Dendritic cell treated with granulocyte-macrophage colony-stimulating factor and Interleukin-4, amounts not matched to agents 40 ng/mL and 50 ng/mL, for 4 days (primary cell): ENCODE measurements around the gene KRTAP4-7.
"Not testable (repeated sequence)": the region's sequence is repeated elsewhere in the genome, so short reads cannot be mapped to it uniquely, and the experiment has no call there.

Experiments used
- H3K27ac Mint-ChIP-seq: one replicate; pipeline ENCODE4 v1.8.0; 2022; ENCODE audit warnings: mild to moderate bottlenecking, mixed read lengths
- H3K27me3 Mint-ChIP-seq: one replicate; pipeline ENCODE4 v1.8.0; 2022; ENCODE audit warnings: mild to moderate bottlenecking, mixed read lengths
- H3K36me3 Mint-ChIP-seq: one replicate; pipeline ENCODE4 v1.8.0; 2022; ENCODE audit warnings: low read depth, mixed read lengths
- H3K4me1 Mint-ChIP-seq: one replicate; pipeline ENCODE4 v1.8.0; 2022; ENCODE audit warnings: low read depth, mixed read lengths
- H3K4me3 Mint-ChIP-seq: one replicate; pipeline ENCODE4 v1.8.0; 2022; ENCODE audit warnings: mild to moderate bottlenecking, moderate library complexity, mixed read lengths
- H3K9me3 Mint-ChIP-seq: one replicate; pipeline ENCODE4 v1.8.0; 2022; ENCODE audit warnings: mixed read lengths
- intact Hi-C: fragments of 100-400 bp; cut with micrococcal nuclease; formaldehyde crosslinking; loops from one replicate; pipeline ENCODE4 v1.15.0; 2022

Gene KRTAP4-7

DNA sequence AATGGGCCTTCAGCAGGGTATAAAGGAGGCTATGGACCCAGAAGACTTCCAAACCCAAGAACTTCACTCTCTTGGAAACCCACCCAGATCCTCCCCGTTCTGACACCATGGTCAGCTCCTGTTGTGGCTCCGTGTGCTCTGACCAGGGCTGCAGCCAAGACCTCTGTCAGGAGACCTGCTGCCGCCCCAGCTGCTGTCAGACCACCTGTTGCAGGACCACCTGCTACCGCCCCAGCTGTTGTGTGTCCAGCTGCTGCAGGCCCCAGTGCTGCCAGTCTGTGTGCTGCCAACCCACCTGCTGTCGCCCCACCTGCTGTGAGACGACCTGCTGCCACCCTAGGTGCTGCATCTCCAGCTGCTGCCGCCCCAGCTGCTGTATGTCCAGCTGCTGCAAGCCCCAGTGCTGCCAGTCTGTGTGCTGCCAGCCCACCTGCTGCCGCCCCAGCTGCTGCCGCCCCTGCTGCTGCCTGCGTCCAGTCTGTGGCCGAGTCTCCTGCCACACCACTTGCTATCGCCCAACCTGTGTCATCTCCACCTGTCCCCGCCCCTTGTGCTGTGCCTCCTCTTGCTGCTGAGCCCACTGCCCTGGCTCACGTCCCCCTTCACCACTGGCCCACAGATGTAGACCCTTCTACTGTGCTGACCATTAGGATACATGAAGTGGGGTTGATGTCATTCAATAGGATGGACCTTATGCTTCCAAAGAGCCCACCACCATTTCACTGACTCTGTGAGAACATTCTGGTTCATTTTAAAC is at the start of gene KRTAP4-7:
TSS of gene KRTAP4-7 (plus strand) at position 51 of the 757 bp plus-strand sequence. CDS start at position 108, 57 bp downstream.
- not testable (repeated sequence) for H3K27me3 Mint-ChIP-seq, H3K27ac Mint-ChIP-seq

DNA sequence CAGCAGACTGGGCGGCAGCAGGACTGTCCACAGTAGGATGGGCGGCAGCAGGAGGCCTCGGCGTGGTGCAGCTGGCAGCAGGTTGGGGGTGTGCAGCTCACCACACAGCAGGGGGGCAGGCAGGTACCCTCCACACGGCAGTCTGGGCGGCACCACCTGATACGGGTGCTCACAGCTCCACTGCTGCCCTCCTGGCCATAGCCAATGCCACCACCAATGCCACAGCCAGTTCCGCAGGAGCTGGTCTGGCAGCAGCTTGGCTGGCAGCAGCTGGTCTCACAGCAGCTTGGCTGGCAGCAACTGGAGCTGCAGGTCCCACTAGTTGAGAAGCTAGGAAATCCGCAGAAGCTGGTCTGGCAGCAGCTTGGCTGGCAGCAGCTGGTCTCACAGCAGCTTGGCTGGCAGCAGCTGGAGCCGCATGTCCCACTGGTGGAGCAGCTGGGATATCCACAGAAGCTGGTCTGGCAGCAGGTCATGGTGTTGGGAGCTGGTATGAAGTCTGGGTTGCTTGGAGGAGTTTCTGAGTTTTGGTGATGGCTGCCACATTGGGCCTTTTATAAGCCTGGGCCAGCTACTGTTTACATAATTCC is 49.5 kb upstream of the KRTAP4-7 start, which contains the start of gene KRTAP1-3:
TSS of gene KRTAP1-3 (minus strand) at position 529 of the 590 bp plus-strand sequence. CDS start at position 476, 53 bp downstream.
- H3K4me1 Mint-ChIP-seq, intact Hi-C loops, H3K9me3 Mint-ChIP-seq, H3K4me3 Mint-ChIP-seq, H3K27ac Mint-ChIP-seq, H3K36me3 Mint-ChIP-seq, H3K27me3 Mint-ChIP-seq: not testable (repeated sequence)

More for the DNA sequence above, at the start of gene KRTAP4-7:
- H3K4me1 Mint-ChIP-seq, H3K36me3 Mint-ChIP-seq, H3K4me3 Mint-ChIP-seq, intact Hi-C loops, H3K9me3 Mint-ChIP-seq: not testable (repeated sequence)

DNA sequence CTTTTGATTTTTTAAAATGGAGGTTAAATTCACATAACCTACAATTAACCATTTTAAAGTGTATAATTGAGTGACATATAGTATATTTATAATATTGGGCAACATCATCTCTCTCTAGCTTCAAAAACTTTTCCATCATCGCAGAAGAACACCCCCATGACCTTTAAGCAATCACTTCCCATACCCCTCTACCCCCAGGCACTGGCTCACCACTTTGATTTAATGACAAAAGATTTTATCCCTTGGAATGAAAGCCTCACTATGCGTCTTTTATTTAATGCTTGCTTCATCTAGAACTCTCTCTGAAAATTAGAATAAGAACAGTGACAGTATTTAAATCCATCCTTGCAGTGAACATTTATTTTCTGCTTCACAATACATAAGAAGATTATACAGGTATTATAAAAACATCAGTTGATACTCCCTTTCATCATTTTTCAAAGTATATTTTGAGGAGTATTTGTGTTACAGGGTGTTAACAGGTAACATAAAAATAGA is 46.0 kb upstream of the KRTAP4-7 start:
- Mint-ChIP-seq H3K36me3 (no peaks in the 10 kb centered on the region), H3K4me1 (no peaks in the 10 kb centered on the region), H3K4me3 (no peak overlapping the region), H3K27me3 (peaks cover 2% of the 10 kb centered on the region), H3K9me3 (no peaks in the 10 kb centered on the region), H3K27ac (no peak overlapping the region)
- intact Hi-C loops, result no loop called here

DNA sequence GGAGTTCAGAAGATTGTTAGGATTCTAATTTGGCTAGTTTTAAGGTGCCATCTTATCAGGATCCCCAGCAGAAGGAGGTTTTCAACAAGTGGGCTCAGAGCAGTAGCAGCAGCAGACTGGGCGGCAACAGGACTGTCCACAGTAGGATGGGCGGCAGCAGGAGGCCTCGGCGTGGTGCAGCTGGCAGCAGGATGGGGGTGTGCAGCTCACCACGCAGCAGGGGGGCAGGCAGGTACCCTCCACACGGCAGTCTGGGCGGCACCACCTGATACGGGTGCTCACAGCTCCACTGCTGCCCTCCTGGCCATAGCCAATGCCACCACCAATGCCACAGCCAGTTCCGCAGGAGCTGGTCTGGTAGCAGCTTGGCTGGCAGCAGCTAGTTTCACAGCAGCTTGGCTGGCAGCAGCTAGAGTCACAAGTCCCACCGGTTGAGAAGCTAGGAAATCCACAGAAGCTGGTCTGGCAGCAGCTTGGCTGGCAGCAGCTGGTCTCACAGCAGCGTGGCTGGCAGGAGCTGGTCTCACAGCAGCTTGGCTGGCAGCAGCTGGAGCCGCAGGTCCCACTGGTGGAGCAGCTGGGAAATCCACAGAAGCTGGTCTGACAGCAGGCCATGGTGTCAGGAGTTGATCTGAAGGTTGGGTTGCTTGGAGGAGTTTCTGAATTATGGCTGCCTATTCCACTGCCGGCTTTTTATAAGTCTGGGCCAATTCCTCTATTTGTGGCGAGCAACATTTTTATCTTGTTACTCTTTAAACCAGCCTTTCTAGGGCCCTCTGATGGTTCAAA is 43.0 kb upstream of the KRTAP4-7 start, which contains the start of gene KRTAP1-1:
TSS of gene KRTAP1-1 (minus strand) at position 668 of the 789 bp plus-strand sequence. CDS start at position 615, 53 bp downstream.
- intact Hi-C loops, H3K27ac Mint-ChIP-seq, H3K4me3 Mint-ChIP-seq: not testable (repeated sequence)

DNA sequence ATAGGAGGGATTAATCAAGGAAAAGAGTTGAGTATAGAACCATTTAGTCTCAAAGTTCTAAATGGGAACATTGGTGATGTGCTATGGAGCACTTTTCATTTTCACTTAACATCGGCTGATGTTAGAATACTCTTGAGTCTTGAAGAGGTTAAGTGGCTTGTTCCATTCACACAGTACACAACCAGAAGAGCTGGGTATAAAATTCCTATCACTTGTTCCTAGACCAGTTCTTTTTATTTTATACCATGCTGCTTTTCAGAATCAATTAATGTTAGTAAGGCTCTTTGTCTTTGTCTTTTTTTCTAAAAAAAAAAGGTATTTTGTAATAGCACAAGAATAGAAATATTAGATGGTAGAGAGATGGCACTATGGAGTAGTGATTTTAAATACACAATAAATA is 41.0 kb upstream of the KRTAP4-7 start:
- H3K36me3 Mint-ChIP-seq, result no peaks in the 10 kb centered on the region
- H3K4me3 Mint-ChIP-seq, result no peak overlapping the region
- intact Hi-C loops, result no loop called here
- peaks cover 7% of the 10 kb centered on the region for H3K27me3 Mint-ChIP-seq
- H3K4me1 Mint-ChIP-seq, result no peaks in the 10 kb centered on the region
- H3K27ac Mint-ChIP-seq, result no peak overlapping the region
- peaks cover 9% of the 10 kb centered on the region for H3K9me3 Mint-ChIP-seq

More for the DNA sequence above, 43.0 kb upstream of the KRTAP4-7 start, which contains the start of gene KRTAP1-1:
- not testable (repeated sequence) for H3K36me3 Mint-ChIP-seq, H3K9me3 Mint-ChIP-seq, H3K27me3 Mint-ChIP-seq, H3K4me1 Mint-ChIP-seq

DNA sequence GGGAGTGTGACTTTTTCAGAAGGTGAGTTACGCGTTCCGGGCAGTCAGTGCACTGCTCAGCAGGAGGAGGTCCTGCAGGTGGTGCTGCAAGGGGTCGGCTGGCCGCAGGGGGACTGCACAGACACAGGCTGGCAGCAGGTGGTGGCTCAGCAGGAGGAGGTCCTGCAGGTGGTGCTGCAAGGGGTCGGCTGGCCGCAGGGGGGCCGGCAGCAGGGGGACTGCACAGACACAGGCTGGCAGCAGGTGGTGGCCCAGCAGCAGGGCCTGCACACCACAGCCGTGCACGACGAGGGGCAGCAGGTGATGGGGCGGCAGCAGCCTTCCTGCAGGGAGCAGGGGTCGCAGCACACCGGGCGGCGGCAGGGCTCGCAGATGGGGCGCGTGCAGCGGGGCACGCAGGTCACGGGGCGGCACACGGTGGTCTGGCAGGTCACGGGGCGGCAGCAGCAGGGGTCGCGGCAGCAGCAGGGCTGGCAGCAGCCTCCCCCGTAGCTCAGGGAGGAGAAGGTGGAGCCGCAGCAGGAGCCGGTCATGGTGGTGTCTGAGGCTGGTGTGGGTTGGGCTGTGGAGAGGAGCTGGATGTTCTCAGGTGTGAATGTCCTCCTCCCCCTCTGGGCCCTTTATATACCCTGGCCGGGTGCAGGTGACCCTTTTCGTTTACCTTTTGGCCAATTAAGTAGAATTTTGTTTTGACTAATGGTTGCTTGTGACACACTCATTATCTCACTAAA is 37.0 kb upstream of the KRTAP4-7 start, which contains the start of gene KRTAP2-1:
TSS of gene KRTAP2-1 (minus strand) at position 582 of the 731 bp plus-strand sequence. CDS start at position 533, 49 bp downstream.
- H3K27ac Mint-ChIP-seq, H3K4me1 Mint-ChIP-seq, H3K9me3 Mint-ChIP-seq, H3K4me3 Mint-ChIP-seq, H3K36me3 Mint-ChIP-seq, intact Hi-C loops: not testable (repeated sequence)
- peaks cover 24% of the 10 kb centered on the region for H3K27me3 Mint-ChIP-seq

DNA sequence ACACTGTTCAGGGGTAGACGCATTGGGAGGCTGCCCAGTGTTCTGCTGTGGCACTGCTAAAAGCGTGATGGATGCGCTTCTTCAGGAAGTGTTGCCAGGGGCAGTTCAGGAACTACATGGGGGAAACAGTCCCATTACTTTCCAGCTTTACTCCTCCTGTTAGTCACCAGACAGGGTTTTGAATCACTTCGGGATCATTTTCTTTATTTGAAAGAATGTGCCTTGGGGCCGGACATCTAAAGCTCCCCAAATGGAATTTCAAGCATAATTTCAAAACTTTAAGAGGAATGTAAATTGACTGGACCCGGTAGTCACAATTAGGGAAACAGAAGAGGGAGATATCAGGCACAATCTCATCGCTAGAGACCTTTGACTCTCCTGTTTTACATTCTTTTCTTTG is 35.5 kb upstream of the KRTAP4-7 start:
- H3K9me3 Mint-ChIP-seq, result peaks cover 5% of the 10 kb centered on the region

DNA sequence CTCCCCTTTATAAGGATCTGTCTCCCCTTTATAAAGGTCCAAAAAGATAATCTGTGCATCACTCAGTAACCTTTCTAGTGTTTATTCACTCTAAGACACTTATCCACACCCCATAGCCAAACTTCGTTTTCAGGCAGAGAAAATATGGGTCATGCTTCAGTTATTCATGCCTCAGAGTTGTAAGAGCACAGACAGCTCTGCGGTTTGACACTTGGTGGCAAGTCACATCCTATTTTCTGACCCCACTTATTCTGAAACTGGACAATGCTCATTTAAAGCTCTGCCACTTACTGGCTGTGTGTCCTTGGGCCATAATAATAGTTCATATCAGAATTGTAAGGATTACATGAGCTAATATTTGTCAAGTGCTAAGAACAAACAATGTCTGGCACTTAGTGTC is 34.8 kb upstream of the KRTAP4-7 start:
- Mint-ChIP-seq H3K9me3 (no peaks in the 10 kb centered on the region), H3K27ac (no peak overlapping the region), H3K4me1 (no peaks in the 10 kb centered on the region), H3K4me3 (no peak overlapping the region), H3K36me3 (no peaks in the 10 kb centered on the region), H3K27me3 (peaks cover 24% of the 10 kb centered on the region)
- intact Hi-C loops, result no loop called here

More for the DNA sequence above, 35.5 kb upstream of the KRTAP4-7 start:
- intact Hi-C loops, result no loop called here
- Mint-ChIP-seq H3K4me3 (no peak overlapping the region), H3K27ac (no peak overlapping the region), H3K4me1 (no peaks in the 10 kb centered on the region), H3K36me3 (no peaks in the 10 kb centered on the region), H3K27me3 (peaks cover 24% of the 10 kb centered on the region)

DNA sequence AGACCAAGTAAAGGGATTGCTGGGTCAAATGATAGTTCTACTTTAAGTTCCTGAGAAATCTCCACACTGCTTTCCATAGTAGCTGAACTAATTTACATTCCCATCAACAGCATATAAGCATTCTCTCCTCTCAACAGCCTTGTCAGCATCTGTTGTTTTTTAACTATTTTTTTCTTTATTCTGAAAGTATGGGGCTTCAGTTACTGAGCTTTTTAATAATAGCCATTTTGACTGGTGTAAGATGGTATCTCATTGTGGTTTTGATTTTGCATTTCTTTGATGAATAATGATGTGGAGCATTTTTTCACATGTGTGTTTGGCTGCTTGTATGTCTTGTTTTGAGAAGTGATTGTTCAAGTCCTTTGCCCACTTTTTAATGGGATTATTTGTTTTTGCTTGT is 31.4 kb upstream of the KRTAP4-7 start:
- intact Hi-C loops, result no loop called here
- Mint-ChIP-seq H3K9me3 (no peaks in the 10 kb centered on the region), H3K36me3 (no peaks in the 10 kb centered on the region), H3K27me3 (peaks cover 20% of the 10 kb centered on the region), H3K4me1 (no peaks in the 10 kb centered on the region), H3K4me3 (no peak overlapping the region), H3K27ac (no peak overlapping the region)

DNA sequence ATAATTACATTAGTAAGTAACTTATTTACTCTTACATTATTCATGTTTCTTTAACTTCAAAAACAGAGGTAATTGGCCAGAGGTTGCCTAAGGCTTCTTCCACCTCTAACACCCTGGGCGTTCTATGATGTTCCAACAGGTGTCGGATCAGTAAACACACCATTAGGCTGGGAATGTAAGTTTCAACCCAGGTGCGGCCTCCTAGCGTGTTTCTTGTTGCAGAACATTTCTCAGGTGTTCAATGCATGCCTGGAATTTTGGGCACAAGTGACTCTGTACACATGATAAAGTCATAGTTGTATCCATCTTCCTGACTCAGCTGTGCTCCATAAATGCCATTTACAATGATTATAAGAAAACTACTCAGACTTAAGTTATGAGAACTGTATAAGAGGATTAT is 29.9 kb upstream of the KRTAP4-7 start:
- Mint-ChIP-seq H3K4me3 (no peak overlapping the region), H3K36me3 (no peaks in the 10 kb centered on the region), H3K4me1 (no peaks in the 10 kb centered on the region), H3K27me3 (peaks cover 18% of the 10 kb centered on the region), H3K27ac (no peak overlapping the region), H3K9me3 (no peaks in the 10 kb centered on the region)
- intact Hi-C loops, result no loop called here

DNA sequence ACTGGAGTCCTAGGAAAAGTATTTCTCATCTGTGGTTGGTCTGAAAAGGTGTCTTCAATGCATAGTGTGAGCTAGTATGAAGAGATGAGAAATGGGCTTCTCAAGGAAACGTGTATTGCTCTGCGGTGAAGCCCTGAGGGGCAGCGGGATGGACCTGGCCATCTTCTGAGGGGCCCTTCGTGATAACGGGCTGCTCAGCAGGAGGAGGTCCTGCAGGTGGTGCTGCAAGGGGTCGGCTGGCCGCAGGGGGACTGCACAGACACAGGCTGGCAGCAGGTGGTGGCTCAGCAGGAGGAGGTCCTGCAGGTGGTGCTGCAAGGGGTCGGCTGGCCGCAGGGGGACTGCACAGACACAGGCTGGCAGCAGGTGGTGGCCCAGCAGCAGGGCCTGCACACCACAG is 29.4 kb upstream of the KRTAP4-7 start:
- H3K4me3 Mint-ChIP-seq, H3K9me3 Mint-ChIP-seq, H3K27ac Mint-ChIP-seq, H3K4me1 Mint-ChIP-seq, intact Hi-C loops, H3K36me3 Mint-ChIP-seq: not testable (repeated sequence)
- peaks cover 21% of the 10 kb centered on the region for H3K27me3 Mint-ChIP-seq

DNA sequence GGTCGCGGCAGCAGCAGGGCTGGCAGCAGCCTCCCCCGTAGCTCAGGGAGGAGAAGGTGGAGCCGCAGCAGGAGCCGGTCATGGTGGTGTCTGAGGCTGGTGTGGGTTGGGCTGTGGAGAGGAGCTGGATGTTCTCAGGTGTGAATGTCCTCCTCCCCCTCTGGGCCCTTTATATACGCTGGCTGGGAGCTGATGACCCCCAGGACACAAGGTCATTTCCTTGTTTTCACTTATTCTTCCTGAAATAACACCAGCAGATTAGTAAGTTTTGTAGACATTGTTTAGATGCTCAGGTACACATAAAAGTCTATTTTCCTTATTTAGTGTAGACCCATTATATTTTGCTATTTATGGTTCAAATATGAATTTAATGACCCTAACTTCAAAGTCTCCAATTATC is 28.8 kb upstream of the KRTAP4-7 start, which contains the start of gene KRTAP2-2:
TSS of gene KRTAP2-2 (minus strand) at position 101 of the 400 bp plus-strand sequence. CDS start at position 82, 19 bp downstream.
- H3K36me3 Mint-ChIP-seq, H3K27ac Mint-ChIP-seq: not testable (repeated sequence)
- H3K27me3 Mint-ChIP-seq, result peaks cover 22% of the 10 kb centered on the region

DNA sequence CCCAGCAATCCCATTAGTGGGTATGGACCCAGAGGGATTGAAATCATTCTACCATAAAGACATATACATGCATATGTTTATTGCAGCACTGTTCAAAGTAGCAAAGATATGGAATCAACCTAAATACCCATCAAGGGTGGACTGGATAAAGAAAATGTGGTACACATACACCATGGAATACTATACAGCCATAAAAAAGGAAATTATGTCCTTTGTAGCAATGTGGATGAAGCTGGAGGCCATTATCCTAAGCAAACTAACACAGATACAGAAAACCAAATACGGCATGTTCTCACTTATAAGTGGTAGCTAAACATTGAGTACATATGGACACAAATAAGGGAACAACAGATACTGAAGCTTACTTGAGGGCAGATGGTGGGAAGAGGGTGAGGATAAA is 26.4 kb upstream of the KRTAP4-7 start:
- H3K27me3 Mint-ChIP-seq, result peaks cover 31% of the 10 kb centered on the region
- H3K9me3 Mint-ChIP-seq, result no peaks in the 10 kb centered on the region
- intact Hi-C loops, result no loop called here
- no peaks in the 10 kb centered on the region for H3K4me1 Mint-ChIP-seq
- H3K27ac Mint-ChIP-seq, result no peak overlapping the region
- no peak overlapping the region for H3K4me3 Mint-ChIP-seq
- H3K36me3 Mint-ChIP-seq, result no peaks in the 10 kb centered on the region

More for the DNA sequence above, 28.8 kb upstream of the KRTAP4-7 start, which contains the start of gene KRTAP2-2:
- H3K4me1 Mint-ChIP-seq, intact Hi-C loops, H3K9me3 Mint-ChIP-seq, H3K4me3 Mint-ChIP-seq: not testable (repeated sequence)
